GM20000 (cell line): ENCODE measurements around the gene TOMM40L.

Source experiments
- DNase-seq: peaks from one replicate; pipeline ENCODE4 v3.0.0; 2012; ENCODE audit warnings: low spot score
- CTCF ChIP-seq: IDR thresholded peaks from 2 replicates; pipeline ENCODE4 v1.5.1; 2012; ENCODE audit warnings: mild to moderate bottlenecking, control low read depth; ENCODE audit errors: extremely low read depth, missing control alignments

Gene TOMM40L

GRCh38 chr1:161273402-161273801 is 47.5 kb downstream of the TOMM40L start:
- no peak for TF ChIP-seq CTCF
- DNase-seq: no peak

GRCh38 chr1:161274874-161275273 is 49.0 kb downstream of the TOMM40L start:
- TF ChIP-seq CTCF: no peak
- no peak for DNase-seq
